ENCODE results near the gene CLEC17A. TPM values are rescaled to one million over a fixed set of nuclear protein-coding genes. Genes with fewer than 3 reads are reported as not detected.
"Not testable (repeated sequence)": the region's sequence is repeated elsewhere in the genome, so short reads cannot be mapped to it uniquely, and the experiment has no call there.

CLEC17A gene
- total and polyA plus RNA-seq, 2 of the 8 experiments (the other 6 are each of a cell fraction or from before 2014, with no cell fraction given): not detected

- H3K4ac ChIP-seq (replicated peaks; ENCODE audit: insufficient read length, low read depth, low read length); H3K27ac ChIP-seq (ENCODE audit: low read depth, low read length); H4K8ac ChIP-seq (ENCODE audit: extremely low read depth, insufficient read depth, low read length); H3K56ac ChIP-seq (replicated peaks; ENCODE audit: insufficient read length, low read depth, low read length); H3K23ac ChIP-seq (ENCODE audit: insufficient read length); H3K18ac ChIP-seq (ENCODE audit: extremely low read depth, low read length); POLR2A ChIA-PET (ENCODE audit: partially characterized antibody); H4K91ac ChIP-seq (replicated peaks; ENCODE audit: insufficient read length, low read length); DNase-seq (ENCODE audit: low read depth in 1 of 2, low spot score in 2 of 2); H2AFZ ChIP-seq (ENCODE audit: low read length); H3K14ac ChIP-seq (ENCODE audit: insufficient read length); H3K36me3 ChIP-seq (ENCODE audit: control insufficient read depth in 2 of 4, insufficient read depth in 4 of 4, low read length in 3 of 4); H3K79me2 ChIP-seq (ENCODE audit: control insufficient read depth in 1 of 2, insufficient read depth in 2 of 2, low read length in 2 of 2); H2BK20ac ChIP-seq (ENCODE audit: low read length); H3K4me2 ChIP-seq (ENCODE audit: insufficient read depth in 1 of 2, low read depth in 2 of 2, low read length in 2 of 2); H3K79me1 ChIP-seq (ENCODE audit: low read depth, low read length); H3K9ac ChIP-seq (replicated peaks in 1 of 4; ENCODE audit: extremely low read depth in 1 of 4, low read depth in 3 of 4, low read length in 3 of 4); H3K23me2 ChIP-seq (ENCODE audit: low read depth, low read length); H2AK5ac ChIP-seq (ENCODE audit: low read depth, low read length); H3K4me3 ChIP-seq (ENCODE audit: extremely low read depth in 1 of 4, insufficient read depth in 2 of 4, low read depth in 3 of 4, low read length in 4 of 4); H2BK15ac ChIP-seq (ENCODE audit: low read length); H4K20me1 ChIP-seq (replicated peaks in 1 of 2; ENCODE audit: control insufficient read depth in 1 of 2, insufficient read depth in 2 of 2, low read length in 2 of 2); H2BK120ac ChIP-seq (replicated peaks; ENCODE audit: low read depth, low read length); H2BK12ac ChIP-seq (ENCODE audit: low read depth, low read length); FAIRE-seq; H4K5ac ChIP-seq (ENCODE audit: insufficient read length, low read depth, low read length); H3K4me1 ChIP-seq (replicated peaks in 1 of 4; ENCODE audit: control insufficient read depth in 3 of 4, insufficient read depth in 4 of 4, low read length in 3 of 4); H2BK5ac ChIP-seq (ENCODE audit: low read depth, low read length); H3K27me3 ChIP-seq (replicated peaks in 1 of 4; ENCODE audit: control insufficient read depth in 3 of 4, extremely low read depth in 1 of 4, insufficient read depth in 3 of 4, low read length in 3 of 4): not testable (repeated sequence)
- WGBS, 2 experiments (ENCODE audit: extremely low coverage in 1 of 2, insufficient coverage in 1 of 2, insufficient read length in 1 of 2, insufficient replicate concordance in 2 of 2, low coverage in 1 of 2, low lambda C conversion rate in 2 of 2, missing lambda C conversion rate in 1 of 2): 57% methylated on average over 5 of the region's 5 CpGs; no CpG with 5 or more reads in 1 of the 2 experiments
- H3K9me3 ChIP-seq (ENCODE audit: insufficient read depth in 2 of 2, low read depth in 1 of 2, low read length in 1 of 2): peaks cover 43 to 64% of the 10 kb centered on the region in 2 experiments
- CTCF ChIA-PET (ENCODE audit: partially characterized antibody): interaction anchor here (1.6 kb wide), 1 partner anchor 71 kb away, joined by 3 read pairs; no protein-coding TSS in a partner anchor
Measured at GRCh38 chr19:14612242-14612641, 29.4 kb downstream of the CLEC17A start.
